GM23248 (cell line): Measurements from ENCODE around the gene AKAP6.

Experiments
- EZH2 ChIP-seq: fragments of 200-600 bp; sonication (generic); IDR thresholded peaks from 2 replicates; pipeline ENCODE4 v1.6.1; 2018; ENCODE audit warnings: antibody characterized with exemption, mild to moderate bottlenecking; ENCODE audit not compliant: insufficient read depth, poor library complexity, severe bottlenecking
- EZH2phosphoT487 ChIP-seq: fragments of 200-600 bp; sonication (generic); IDR thresholded peaks from 2 replicates; pipeline ENCODE4 v1.6.1; 2018; ENCODE audit warnings: antibody characterized with exemption, moderate library complexity, mild to moderate bottlenecking, low read depth; ENCODE audit not compliant: insufficient read depth

DNA sequence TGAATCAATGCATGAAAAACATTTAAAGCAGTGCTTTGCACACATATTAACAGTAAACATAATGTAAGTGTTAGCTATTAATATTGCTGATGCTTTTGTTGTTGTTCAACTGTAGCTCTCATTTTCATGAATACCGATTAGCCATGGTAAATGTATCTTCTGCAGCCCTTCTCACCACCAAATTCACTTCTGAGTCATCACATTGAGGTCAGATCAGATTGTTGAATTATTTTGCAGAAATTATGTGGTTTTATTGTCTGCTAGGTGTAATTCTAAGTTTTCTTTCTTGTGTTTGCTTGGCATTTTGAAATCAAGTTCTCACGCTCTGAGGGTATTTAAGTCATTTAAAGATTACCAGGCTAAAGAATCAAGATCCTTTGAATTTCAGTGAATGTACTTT, 74.6 kb downstream of the AKAP6 start:
- TF ChIP-seq EZH2: no peak
- TF ChIP-seq EZH2phosphoT487: no peak
